HFF-Myc (cell line): Measurements from ENCODE around the gene RBX1.

Experiments used
- DNase-seq: peaks from one replicate; pipeline ENCODE4 v3.0.0-alpha.2; 2011; ENCODE audit warnings: low read depth; ENCODE audit errors: extremely low read depth
- H3K4me3 ChIP-seq: replicated peaks from 2 replicates; pipeline ENCODE4 v1.5.1; 2011; ENCODE audit warnings: low read depth, mild to moderate bottlenecking, control low read depth, low read length
- TF ChIP-seq, protein P1 (sequence below): IDR thresholded peaks from 2 replicates; pipeline ENCODE4 v1.5.1; 2012; ENCODE audit warnings: mild to moderate bottlenecking, low read depth, low read length, control low read depth; ENCODE audit errors: missing control alignments

The RBX1 gene

DNA sequence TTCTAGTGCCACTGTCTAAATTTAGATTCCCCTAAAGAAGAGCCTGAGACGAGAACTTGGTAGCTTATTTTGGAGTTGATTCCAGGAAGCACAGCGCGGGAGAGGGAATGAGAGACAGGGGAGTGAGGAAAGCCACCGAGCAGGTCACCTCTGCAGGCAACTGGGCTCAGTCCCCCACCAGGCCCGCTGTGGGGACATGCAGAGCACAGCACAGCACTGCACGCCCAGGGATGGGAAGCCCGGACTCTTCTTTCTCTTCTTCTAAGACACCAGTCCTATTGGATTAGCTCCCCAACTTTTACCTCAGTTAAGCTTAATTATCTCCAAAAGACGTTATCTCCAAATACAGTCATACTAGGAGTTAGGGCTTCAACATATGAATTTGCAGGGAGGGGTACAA lies 28.7 kb downstream of the RBX1 start:
- no peak overlapping the region for H3K4me3 ChIP-seq
- no peak for DNase-seq
- TF ChIP-seq, protein P1, sequence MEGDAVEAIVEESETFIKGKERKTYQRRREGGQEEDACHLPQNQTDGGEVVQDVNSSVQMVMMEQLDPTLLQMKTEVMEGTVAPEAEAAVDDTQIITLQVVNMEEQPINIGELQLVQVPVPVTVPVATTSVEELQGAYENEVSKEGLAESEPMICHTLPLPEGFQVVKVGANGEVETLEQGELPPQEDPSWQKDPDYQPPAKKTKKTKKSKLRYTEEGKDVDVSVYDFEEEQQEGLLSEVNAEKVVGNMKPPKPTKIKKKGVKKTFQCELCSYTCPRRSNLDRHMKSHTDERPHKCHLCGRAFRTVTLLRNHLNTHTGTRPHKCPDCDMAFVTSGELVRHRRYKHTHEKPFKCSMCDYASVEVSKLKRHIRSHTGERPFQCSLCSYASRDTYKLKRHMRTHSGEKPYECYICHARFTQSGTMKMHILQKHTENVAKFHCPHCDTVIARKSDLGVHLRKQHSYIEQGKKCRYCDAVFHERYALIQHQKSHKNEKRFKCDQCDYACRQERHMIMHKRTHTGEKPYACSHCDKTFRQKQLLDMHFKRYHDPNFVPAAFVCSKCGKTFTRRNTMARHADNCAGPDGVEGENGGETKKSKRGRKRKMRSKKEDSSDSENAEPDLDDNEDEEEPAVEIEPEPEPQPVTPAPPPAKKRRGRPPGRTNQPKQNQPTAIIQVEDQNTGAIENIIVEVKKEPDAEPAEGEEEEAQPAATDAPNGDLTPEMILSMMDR: no peak

- no peak for DNase-seq
Measured at GRCh38 chr22:40982482-40983385, 31.6 kb downstream of the RBX1 start.

DNA sequence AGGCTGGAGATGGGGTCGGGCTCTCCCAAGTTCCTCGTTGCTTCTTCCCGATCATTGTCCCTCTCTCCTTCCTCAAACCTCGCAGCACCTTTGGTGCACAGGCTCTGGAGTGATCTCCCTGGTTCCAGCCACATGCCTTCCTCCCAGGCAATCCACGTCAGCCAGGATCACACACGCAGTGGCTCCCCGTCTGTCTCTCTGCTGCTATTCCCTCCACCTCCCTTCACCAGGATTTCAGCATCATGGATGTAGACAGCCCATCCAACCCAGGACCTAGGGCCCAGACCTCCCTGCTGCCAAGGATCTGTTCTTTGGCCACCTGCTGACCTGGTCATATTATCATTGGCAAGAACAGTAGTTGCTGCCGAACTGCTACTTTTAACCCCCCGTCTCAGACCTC lies 40.1 kb downstream of the RBX1 start:
- no peak for DNase-seq
- TF ChIP-seq, protein P1: no peak
- H3K4me3 ChIP-seq: no peak overlapping the region

More at GRCh38 chr22:40982482-40983385, 31.6 kb downstream of the RBX1 start:
- H3K4me3 ChIP-seq: no peak overlapping the region
- TF ChIP-seq, protein P1: no peak

DNA sequence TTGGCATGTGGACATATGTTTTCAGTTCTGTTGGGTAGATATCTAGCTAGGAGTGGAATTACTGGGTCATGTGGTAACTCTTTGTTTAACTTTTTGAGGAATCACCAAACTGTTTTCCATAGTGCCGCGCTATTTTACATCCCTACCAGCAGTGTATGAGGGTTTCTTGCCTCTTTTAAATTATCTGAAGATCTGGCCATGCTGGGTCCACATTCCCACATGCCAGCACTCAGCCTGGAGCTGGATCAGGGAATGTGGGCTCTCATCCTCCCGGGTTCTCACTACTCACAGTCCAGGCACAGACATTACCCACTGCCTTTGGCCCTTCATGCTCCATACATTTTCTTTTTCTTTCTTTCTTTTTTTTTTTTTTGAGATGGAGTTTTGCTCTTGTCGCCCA lies 44.6 kb downstream of the RBX1 start:
- DNase-seq: no peak
- no peak overlapping the region for H3K4me3 ChIP-seq
- TF ChIP-seq, protein P1: no peak

- no peak for DNase-seq
- TF ChIP-seq, protein P1: no peak
- no peak overlapping the region for H3K4me3 ChIP-seq
Measured at GRCh38 chr22:40997520-40997919, 46.3 kb downstream of the RBX1 start.

GRCh38 chr22:41000040-41000565 lies 48.9 kb downstream of the RBX1 start:
- DNase-seq: no peak
- TF ChIP-seq, protein P1: no peak
- H3K4me3 ChIP-seq: no peak overlapping the region
